ENCODE results near the gene ADARB2.

The ADARB2 gene

DNA sequence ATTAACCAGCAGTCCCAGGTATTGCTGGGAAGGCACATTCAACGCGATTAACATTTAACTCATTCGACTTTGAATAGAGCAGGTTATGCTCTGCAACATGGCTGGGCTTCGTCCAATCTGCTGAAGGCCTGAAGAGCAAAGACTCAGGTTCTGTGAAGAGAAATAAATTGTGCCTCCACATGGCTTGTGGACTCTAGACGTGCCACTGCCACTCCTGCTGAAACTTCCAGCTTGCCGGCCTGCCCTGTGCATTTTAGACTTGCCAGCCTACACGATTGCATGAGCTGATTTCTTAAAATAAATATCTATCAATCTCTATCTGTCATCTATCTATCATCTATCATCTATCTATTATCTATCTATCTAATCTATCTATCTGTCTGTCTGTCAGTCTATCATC lies 543.2 kb downstream of the ADARB2 start:
- no peak overlapping the region for H3K14ac ChIP-seq (ENCODE audit: low read length)
- no peak overlapping the region for H3K4me3 ChIP-seq (ENCODE audit: low read length in 2 of 2)
- H3K4me2 ChIP-seq (ENCODE audit: insufficient read depth, low read length, poor library complexity, severe bottlenecking): no peak overlapping the region
- no peak overlapping the region for H2BK15ac ChIP-seq (ENCODE audit: low read length)
- peaks cover 0 to 41% (median 0%) of the 10 kb centered on the region in 3 experiments for H3K27me3 ChIP-seq (ENCODE audit: control insufficient read depth in 3 of 3, insufficient read depth in 3 of 3, low read depth in 1 of 3, low read length in 3 of 3)
- H3K36me3 ChIP-seq (replicated peaks in 1 of 2; ENCODE audit: control insufficient read depth in 2 of 2, insufficient read depth in 2 of 2, low read length in 2 of 2): no peaks in the 10 kb centered on the region
- H3K9me3 ChIP-seq (replicated peaks in 1 of 2; ENCODE audit: control insufficient read depth in 2 of 2, insufficient read depth in 1 of 2, low read depth in 1 of 2, low read length in 2 of 2): no peaks in the 10 kb centered on the region
- H2BK12ac ChIP-seq (ENCODE audit: low read length): no peak overlapping the region
- no peaks in the 10 kb centered on the region for H3K79me1 ChIP-seq (ENCODE audit: low read depth, low read length)
- H2AFZ ChIP-seq (ENCODE audit: low read length): no peak overlapping the region
- H2BK5ac ChIP-seq (ENCODE audit: low read length): no peak overlapping the region
- H3K9ac ChIP-seq (ENCODE audit: low read depth, low read length, poor library complexity): no peak overlapping the region
- H3K4me1 ChIP-seq (ENCODE audit: control insufficient read depth in 2 of 2, insufficient read depth in 1 of 2, low read depth in 1 of 2, low read length in 2 of 2): peaks cover 0 to 8% of the 10 kb centered on the region in 2 donors
- DNase-seq (ENCODE audit: low spot score): no peak
- no peak overlapping the region for H3K4ac ChIP-seq (ENCODE audit: low read length)
- WGBS, 2 donors (ENCODE audit: extremely low coverage in 2 of 2, insufficient read length in 2 of 2, insufficient replicate concordance in 1 of 2): no CpG with 5 or more reads among the region's 7 CpGs
- H3K18ac ChIP-seq (ENCODE audit: low read length): no peak overlapping the region
- H2AK5ac ChIP-seq (ENCODE audit: low read depth, low read length): no peak overlapping the region
- no peak overlapping the region for H3K27ac ChIP-seq (replicated peaks; ENCODE audit: low read length)
- no peak overlapping the region for H4K91ac ChIP-seq (ENCODE audit: low read depth, low read length, poor library complexity)
- H3K23ac ChIP-seq (ENCODE audit: low read depth, low read length, poor library complexity): no peak overlapping the region
- no peak overlapping the region for H4K8ac ChIP-seq (ENCODE audit: low read depth, low read length)
- H2BK120ac ChIP-seq (ENCODE audit: low read depth, low read length): no peak overlapping the region

DNA sequence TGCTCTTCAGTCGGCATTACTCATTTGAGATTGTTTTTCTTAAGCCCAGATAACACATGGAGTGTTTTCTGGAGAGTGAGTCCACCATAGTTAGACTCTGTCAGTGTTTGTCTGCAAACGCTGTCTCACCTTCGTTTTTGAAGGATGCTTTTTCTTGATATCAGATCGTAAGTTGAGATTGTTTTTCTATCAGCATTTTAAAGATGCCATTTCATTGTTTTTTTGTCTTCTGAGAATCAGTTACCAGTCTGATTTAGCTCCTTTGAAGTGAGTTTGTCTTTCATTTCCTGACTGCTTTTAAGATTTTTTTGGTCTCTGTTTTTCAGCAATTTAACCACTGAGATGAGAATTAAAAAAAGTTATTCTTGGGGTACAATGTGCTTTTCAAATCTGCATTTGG lies 543.8 kb downstream of the ADARB2 start:
- no peaks in the 10 kb centered on the region for H3K79me1 ChIP-seq (ENCODE audit: low read depth, low read length)
- peaks cover 0 to 2% of the 10 kb centered on the region in 2 donors for H3K4me1 ChIP-seq (ENCODE audit: control insufficient read depth in 2 of 2, insufficient read depth in 1 of 2, low read depth in 1 of 2, low read length in 2 of 2)
- H3K23ac ChIP-seq (ENCODE audit: low read depth, low read length, poor library complexity): no peak overlapping the region
- no peak overlapping the region for H2AFZ ChIP-seq (ENCODE audit: low read length)
- no peak overlapping the region for H3K27ac ChIP-seq (replicated peaks; ENCODE audit: low read length)
- no peak for DNase-seq (ENCODE audit: low spot score)
- H3K18ac ChIP-seq (ENCODE audit: low read length): no peak overlapping the region
- no peak overlapping the region for H3K4me2 ChIP-seq (ENCODE audit: insufficient read depth, low read length, poor library complexity, severe bottlenecking)
- H2BK12ac ChIP-seq (ENCODE audit: low read length): no peak overlapping the region
- no peaks in the 10 kb centered on the region for H3K36me3 ChIP-seq (replicated peaks in 1 of 2; ENCODE audit: control insufficient read depth in 2 of 2, insufficient read depth in 2 of 2, low read length in 2 of 2)
- H3K27me3 ChIP-seq (ENCODE audit: control insufficient read depth in 3 of 3, insufficient read depth in 3 of 3, low read depth in 1 of 3, low read length in 3 of 3): peaks cover 0 to 41% (median 0%) of the 10 kb centered on the region in 3 experiments
- no peak overlapping the region for H2BK15ac ChIP-seq (ENCODE audit: low read length)
- H2BK5ac ChIP-seq (ENCODE audit: low read length): no peak overlapping the region
- H4K91ac ChIP-seq (ENCODE audit: low read depth, low read length, poor library complexity): no peak overlapping the region
- WGBS, 2 donors (ENCODE audit: extremely low coverage in 2 of 2, insufficient read length in 2 of 2, insufficient replicate concordance in 1 of 2): no CpG with 5 or more reads among the region's 4 CpGs
- no peak overlapping the region for H3K14ac ChIP-seq (ENCODE audit: low read length)
- no peak overlapping the region for H3K9ac ChIP-seq (ENCODE audit: low read depth, low read length, poor library complexity)
- no peak overlapping the region for H3K4me3 ChIP-seq (ENCODE audit: low read length in 2 of 2)
- no peaks in the 10 kb centered on the region for H3K9me3 ChIP-seq (replicated peaks in 1 of 2; ENCODE audit: control insufficient read depth in 2 of 2, insufficient read depth in 1 of 2, low read depth in 1 of 2, low read length in 2 of 2)
- no peak overlapping the region for H4K8ac ChIP-seq (ENCODE audit: low read depth, low read length)
- H2AK5ac ChIP-seq (ENCODE audit: low read depth, low read length): no peak overlapping the region
- H2BK120ac ChIP-seq (ENCODE audit: low read depth, low read length): no peak overlapping the region
- H3K4ac ChIP-seq (ENCODE audit: low read length): no peak overlapping the region

DNA sequence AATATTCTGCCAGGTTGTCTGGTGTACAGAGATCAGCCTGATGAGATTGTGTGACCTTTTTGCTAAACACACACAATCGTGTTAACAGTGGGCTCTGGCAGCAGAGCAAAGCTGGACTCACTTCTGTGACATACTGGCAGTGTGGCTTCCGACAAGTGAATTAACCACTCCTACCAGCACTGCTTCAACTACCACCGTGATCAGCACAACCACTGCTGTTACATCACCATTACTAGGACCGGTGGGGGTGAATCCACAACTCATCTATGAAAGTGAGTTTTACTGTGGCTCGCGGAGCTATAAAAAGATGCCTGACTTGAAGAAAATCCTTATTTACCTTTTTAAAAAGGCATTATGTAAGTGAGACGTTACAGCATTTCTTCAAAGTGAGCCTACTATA lies 545.6 kb downstream of the ADARB2 start:
- Histone ChIP-seq H4K91ac (ENCODE audit: low read depth, low read length, poor library complexity) (no peak overlapping the region), H3K79me1 (ENCODE audit: low read depth, low read length) (no peaks in the 10 kb centered on the region), H3K27me3 (ENCODE audit: control insufficient read depth in 3 of 3, insufficient read depth in 3 of 3, low read depth in 1 of 3, low read length in 3 of 3) (peaks cover 0 to 27% (median 0%) of the 10 kb centered on the region in 3 experiments), H3K4me3 (ENCODE audit: low read length in 2 of 2) (no peak overlapping the region), H3K18ac (ENCODE audit: low read length) (no peak overlapping the region), H2AK5ac (ENCODE audit: low read depth, low read length) (no peak overlapping the region), H4K8ac (ENCODE audit: low read depth, low read length) (no peak overlapping the region), H2AFZ (ENCODE audit: low read length) (no peak overlapping the region), H3K4me2 (ENCODE audit: insufficient read depth, low read length, poor library complexity, severe bottlenecking) (no peak overlapping the region), H3K23ac (ENCODE audit: low read depth, low read length, poor library complexity) (no peak overlapping the region), H3K14ac (ENCODE audit: low read length) (no peak overlapping the region), H2BK5ac (ENCODE audit: low read length) (no peak overlapping the region), H3K9me3 (replicated peaks in 1 of 2; ENCODE audit: control insufficient read depth in 2 of 2, insufficient read depth in 1 of 2, low read depth in 1 of 2, low read length in 2 of 2) (no peaks in the 10 kb centered on the region), H3K4me1 (ENCODE audit: control insufficient read depth in 2 of 2, insufficient read depth in 1 of 2, low read depth in 1 of 2, low read length in 2 of 2) (peaks cover 2% of the 10 kb centered on the region in 2 donors), H3K36me3 (replicated peaks in 1 of 2; ENCODE audit: control insufficient read depth in 2 of 2, insufficient read depth in 2 of 2, low read length in 2 of 2) (no peaks in the 10 kb centered on the region), H2BK15ac (ENCODE audit: low read length) (no peak overlapping the region), H3K27ac (replicated peaks; ENCODE audit: low read length) (no peak overlapping the region), H3K9ac (ENCODE audit: low read depth, low read length, poor library complexity) (no peak overlapping the region), H2BK120ac (ENCODE audit: low read depth, low read length) (no peak overlapping the region), H3K4ac (ENCODE audit: low read length) (no peak overlapping the region), H2BK12ac (ENCODE audit: low read length) (no peak overlapping the region)
- no CpG with 5 or more reads among the region's 7 CpGs for WGBS, 2 donors (ENCODE audit: extremely low coverage in 2 of 2, insufficient read length in 2 of 2, insufficient replicate concordance in 1 of 2)
- no peak for DNase-seq (ENCODE audit: low spot score)

DNA sequence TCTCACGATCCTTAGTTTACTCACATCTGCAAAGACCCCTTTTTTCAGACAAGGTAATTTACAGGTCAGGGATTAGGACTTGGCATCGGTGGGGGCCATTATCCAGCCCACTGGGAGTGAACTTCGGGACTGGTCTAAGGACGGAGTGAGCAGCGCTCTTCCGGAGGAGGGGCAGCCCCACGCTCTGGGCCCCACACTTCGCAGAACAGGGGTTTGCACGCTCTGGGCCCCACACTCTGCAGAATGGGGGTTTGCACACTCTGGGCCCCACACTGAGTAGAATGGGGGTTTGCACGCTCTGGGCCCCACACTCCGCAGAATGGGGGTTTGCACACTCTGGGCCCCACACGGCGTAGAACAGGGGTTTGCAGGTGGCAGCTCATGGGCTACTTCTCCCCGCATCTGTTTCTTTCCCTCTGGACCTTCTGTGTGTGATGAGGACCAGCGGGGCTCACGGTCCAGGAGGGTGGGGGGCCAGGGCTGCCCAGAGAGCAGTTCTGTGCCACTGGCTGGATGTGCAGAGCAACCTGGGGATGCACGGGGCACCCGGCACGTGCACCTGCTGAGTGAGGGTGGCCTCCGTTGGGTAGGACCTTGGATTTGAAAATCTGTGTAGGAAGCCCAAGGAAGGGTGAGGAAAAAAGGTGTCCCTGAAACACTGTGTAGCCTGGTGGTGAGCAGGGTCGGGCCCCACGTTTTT lies 546.4 kb downstream of the ADARB2 start:
- WGBS, 2 donors (ENCODE audit: extremely low coverage in 2 of 2, insufficient read length in 2 of 2, insufficient replicate concordance in 1 of 2): no CpG with 5 or more reads among the region's 22 CpGs

More for the DNA sequence above, 546.4 kb downstream of the ADARB2 start:
- no peak overlapping the region for H2BK12ac ChIP-seq (ENCODE audit: low read length)
- no peak overlapping the region for H2AFZ ChIP-seq (ENCODE audit: low read length)
- no peak overlapping the region for H3K4me2 ChIP-seq (ENCODE audit: insufficient read depth, low read length, poor library complexity, severe bottlenecking)
- no peaks in the 10 kb centered on the region for H3K9me3 ChIP-seq (replicated peaks in 1 of 2; ENCODE audit: control insufficient read depth in 2 of 2, insufficient read depth in 1 of 2, low read depth in 1 of 2, low read length in 2 of 2)
- no peak overlapping the region for H3K4ac ChIP-seq (ENCODE audit: low read length)
- no peak overlapping the region for H3K9ac ChIP-seq (ENCODE audit: low read depth, low read length, poor library complexity)
- no peak overlapping the region for H2BK120ac ChIP-seq (ENCODE audit: low read depth, low read length)
- peak overlapping the region; percentile 90 for H4K8ac ChIP-seq (ENCODE audit: low read depth, low read length)
- H3K27ac ChIP-seq (replicated peaks; ENCODE audit: low read length): no peak overlapping the region
- H3K4me3 ChIP-seq (ENCODE audit: low read length in 2 of 2): no peak overlapping the region
- H2AK5ac ChIP-seq (ENCODE audit: low read depth, low read length): peak overlapping the region; percentile 38
- no peaks in the 10 kb centered on the region for H3K36me3 ChIP-seq (replicated peaks in 1 of 2; ENCODE audit: control insufficient read depth in 2 of 2, insufficient read depth in 2 of 2, low read length in 2 of 2)
- no peak overlapping the region for H3K14ac ChIP-seq (ENCODE audit: low read length)
- H3K27me3 ChIP-seq (ENCODE audit: control insufficient read depth in 3 of 3, insufficient read depth in 3 of 3, low read depth in 1 of 3, low read length in 3 of 3): peaks cover 0 to 27% (median 0%) of the 10 kb centered on the region in 3 experiments
- DNase-seq (ENCODE audit: low spot score): no peak
- no peaks in the 10 kb centered on the region for H3K79me1 ChIP-seq (ENCODE audit: low read depth, low read length)
- no peak overlapping the region for H4K91ac ChIP-seq (ENCODE audit: low read depth, low read length, poor library complexity)
- no peak overlapping the region for H2BK15ac ChIP-seq (ENCODE audit: low read length)
- H3K4me1 ChIP-seq (ENCODE audit: control insufficient read depth in 2 of 2, insufficient read depth in 1 of 2, low read depth in 1 of 2, low read length in 2 of 2): peaks cover 2% of the 10 kb centered on the region in 2 donors
- peak overlapping the region; percentile 58 for H3K18ac ChIP-seq (ENCODE audit: low read length)
- no peak overlapping the region for H2BK5ac ChIP-seq (ENCODE audit: low read length)
- no peak overlapping the region for H3K23ac ChIP-seq (ENCODE audit: low read depth, low read length, poor library complexity)
